OCI-LY1 (cell line): ENCODE results near the gene WNT7B.

Source experiments
- H2AFZ ChIP-seq: fragments of 200-600 bp; sonication (generic), shearing (Covaris generic); 2 replicates; pipeline ENCODE4 v1.6.0; 2014; ENCODE audit warnings: antibody characterized with exemption, mild to moderate bottlenecking, low read length
- H3F3A ChIP-seq: fragments of 200-600 bp; sonication (generic), shearing (Covaris generic); 2 replicates; pipeline ENCODE4 v1.6.0; 2014; ENCODE audit warnings: mild to moderate bottlenecking, antibody characterized with exemption, low read length, moderate library complexity; ENCODE audit not compliant: insufficient read depth
- H3K27ac ChIP-seq: fragments of 200-600 bp; sonication (generic); 2 replicates; pipeline ENCODE4 v1.5.1; 2014; ENCODE audit warnings: low read length, mixed run types, mild to moderate bottlenecking, low read depth; ENCODE audit not compliant: poor library complexity, severe bottlenecking
- H3K27me3 ChIP-seq: fragments of 200-600 bp; sonication (generic); 2 replicates; pipeline ENCODE4 v1.6.0; 2014; ENCODE audit warnings: antibody characterized with exemption, mild to moderate bottlenecking, low read length, moderate library complexity; ENCODE audit not compliant: insufficient read depth
- H3K36me3 ChIP-seq: fragments of 200-600 bp; sonication (generic); 2 replicates; pipeline ENCODE4 v1.6.1; 2014; ENCODE audit warnings: mild to moderate bottlenecking, antibody characterized with exemption, low read length, moderate library complexity, mixed read lengths; ENCODE audit not compliant: insufficient read depth
- H3K4me1 ChIP-seq: fragments of 200-600 bp; sonication (generic); 2 replicates; pipeline ENCODE4 v1.5.1; 2014; ENCODE audit warnings: mild to moderate bottlenecking, low read length, moderate library complexity; ENCODE audit not compliant: insufficient read depth, severe bottlenecking
- H3K4me2 ChIP-seq: fragments of 200-600 bp; sonication (generic), shearing (Covaris generic); 2 replicates; pipeline ENCODE4 v1.6.1; 2014; ENCODE audit warnings: low read length
- H3K4me3 ChIP-seq: fragments of 200-600 bp; sonication (generic); 2 replicates; pipeline ENCODE4 v1.5.1; 2014; ENCODE audit warnings: low read length, low read depth, mild to moderate bottlenecking, mixed read lengths; ENCODE audit not compliant: poor library complexity, severe bottlenecking
- H3K79me2 ChIP-seq: fragments of 200-600 bp; shearing (Covaris generic); 2 replicates; pipeline ENCODE4 v1.6.1; 2016; ENCODE audit warnings: mixed run types, low read length, mixed read lengths; ENCODE audit not compliant: insufficient read depth
- H3K9ac ChIP-seq: fragments of 200-600 bp; sonication (generic), shearing (Covaris generic); 2 replicates; pipeline ENCODE4 v1.6.1; 2014; ENCODE audit warnings: mild to moderate bottlenecking, low read length, mixed read lengths
- H3K9me2 ChIP-seq: fragments of 200-600 bp; sonication (generic), shearing (Covaris generic); 2 replicates; pipeline ENCODE4 v1.6.1; 2014; ENCODE audit warnings: low read depth, mild to moderate bottlenecking, low read length, mixed read lengths
- H3K9me3 ChIP-seq: fragments of 200-600 bp; shearing (Covaris generic); 2 replicates; pipeline ENCODE4 v1.6.1; 2014; ENCODE audit warnings: low read length, mixed read lengths
- H4K20me1 ChIP-seq: fragments of 200-600 bp; sonication (generic), shearing (Covaris generic); 2 replicates; pipeline ENCODE4 v1.6.0; 2016; ENCODE audit warnings: mild to moderate bottlenecking, low read length; ENCODE audit not compliant: insufficient read depth
- EZH2 ChIP-seq: fragments of 200-600 bp; sonication (generic), shearing (Covaris generic); IDR thresholded peaks from 2 replicates; pipeline ENCODE4 v1.8.0; 2017; ENCODE audit warnings: borderline replicate concordance, mixed run types, mild to moderate bottlenecking, antibody characterized with exemption, low read length, moderate library complexity, mixed read lengths
- TF ChIP-seq, protein P1 (sequence below): fragments of 200-600 bp; sonication (generic), shearing (Covaris generic); IDR thresholded peaks from 2 replicates; pipeline ENCODE4 v1.5.1; 2017; ENCODE audit warnings: mild to moderate bottlenecking, antibody characterized with exemption, low read length, moderate library complexity, mixed read lengths

WNT7B gene

DNA sequence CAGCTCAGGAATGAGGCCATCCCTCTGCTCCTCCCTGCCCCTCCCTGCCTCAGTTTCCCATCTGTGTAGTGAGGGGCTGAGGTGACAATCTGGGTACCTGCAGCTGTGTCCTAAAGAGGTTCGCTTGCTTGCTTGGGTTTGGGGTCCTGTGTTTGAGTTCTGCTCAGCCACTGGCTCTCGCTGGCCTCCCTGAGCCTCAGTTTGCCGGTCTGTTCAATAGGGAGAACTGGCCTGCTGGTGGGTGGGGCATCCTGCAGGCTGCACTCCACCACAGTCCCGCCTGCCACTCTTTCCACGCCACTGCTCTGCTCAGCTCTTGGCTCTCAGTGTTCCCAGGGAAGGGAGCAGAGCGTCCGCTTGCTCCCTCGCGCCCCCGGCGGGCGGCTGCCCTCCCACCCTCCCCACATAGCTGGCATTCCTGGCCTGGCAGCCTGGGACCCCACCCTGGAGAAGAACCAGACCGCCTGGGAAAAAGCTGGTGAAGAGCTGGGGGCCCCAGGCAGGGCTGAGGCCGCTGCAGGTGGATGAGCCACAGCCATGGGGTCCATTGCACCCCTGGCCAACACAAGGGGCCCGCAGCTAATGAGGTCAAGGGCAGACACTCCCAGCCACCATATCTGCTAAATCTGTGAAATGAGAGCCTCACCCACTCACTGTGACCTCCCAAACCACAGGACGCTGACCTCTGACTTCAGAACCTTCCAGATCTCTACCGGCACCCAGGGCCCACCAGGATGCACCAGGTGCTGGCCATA lies 15.1 kb downstream of the WNT7B start:
- peaks cover 12% of the 10 kb centered on the region; the same call in 1 of the 2 replicates for H3K27me3 ChIP-seq
- H3K9me3 ChIP-seq = no peaks in the 10 kb centered on the region
- H3F3A ChIP-seq = no peaks in the 10 kb centered on the region
- no peaks in the 10 kb centered on the region for H3K36me3 ChIP-seq
- no peaks in the 10 kb centered on the region for H4K20me1 ChIP-seq
- no peaks in the 10 kb centered on the region for H3K79me2 ChIP-seq
- H3K4me2 ChIP-seq = no peak overlapping the region
- no peak overlapping the region for H3K4me3 ChIP-seq
- H3K9ac ChIP-seq = no peak overlapping the region
- no peak overlapping the region for H2AFZ ChIP-seq
- no peaks in the 10 kb centered on the region for H3K9me2 ChIP-seq
- no peak for TF ChIP-seq EZH2
- TF ChIP-seq, protein P1, sequence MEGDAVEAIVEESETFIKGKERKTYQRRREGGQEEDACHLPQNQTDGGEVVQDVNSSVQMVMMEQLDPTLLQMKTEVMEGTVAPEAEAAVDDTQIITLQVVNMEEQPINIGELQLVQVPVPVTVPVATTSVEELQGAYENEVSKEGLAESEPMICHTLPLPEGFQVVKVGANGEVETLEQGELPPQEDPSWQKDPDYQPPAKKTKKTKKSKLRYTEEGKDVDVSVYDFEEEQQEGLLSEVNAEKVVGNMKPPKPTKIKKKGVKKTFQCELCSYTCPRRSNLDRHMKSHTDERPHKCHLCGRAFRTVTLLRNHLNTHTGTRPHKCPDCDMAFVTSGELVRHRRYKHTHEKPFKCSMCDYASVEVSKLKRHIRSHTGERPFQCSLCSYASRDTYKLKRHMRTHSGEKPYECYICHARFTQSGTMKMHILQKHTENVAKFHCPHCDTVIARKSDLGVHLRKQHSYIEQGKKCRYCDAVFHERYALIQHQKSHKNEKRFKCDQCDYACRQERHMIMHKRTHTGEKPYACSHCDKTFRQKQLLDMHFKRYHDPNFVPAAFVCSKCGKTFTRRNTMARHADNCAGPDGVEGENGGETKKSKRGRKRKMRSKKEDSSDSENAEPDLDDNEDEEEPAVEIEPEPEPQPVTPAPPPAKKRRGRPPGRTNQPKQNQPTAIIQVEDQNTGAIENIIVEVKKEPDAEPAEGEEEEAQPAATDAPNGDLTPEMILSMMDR = no peak
- no peaks in the 10 kb centered on the region for H3K4me1 ChIP-seq
- no peak overlapping the region for H3K27ac ChIP-seq

DNA sequence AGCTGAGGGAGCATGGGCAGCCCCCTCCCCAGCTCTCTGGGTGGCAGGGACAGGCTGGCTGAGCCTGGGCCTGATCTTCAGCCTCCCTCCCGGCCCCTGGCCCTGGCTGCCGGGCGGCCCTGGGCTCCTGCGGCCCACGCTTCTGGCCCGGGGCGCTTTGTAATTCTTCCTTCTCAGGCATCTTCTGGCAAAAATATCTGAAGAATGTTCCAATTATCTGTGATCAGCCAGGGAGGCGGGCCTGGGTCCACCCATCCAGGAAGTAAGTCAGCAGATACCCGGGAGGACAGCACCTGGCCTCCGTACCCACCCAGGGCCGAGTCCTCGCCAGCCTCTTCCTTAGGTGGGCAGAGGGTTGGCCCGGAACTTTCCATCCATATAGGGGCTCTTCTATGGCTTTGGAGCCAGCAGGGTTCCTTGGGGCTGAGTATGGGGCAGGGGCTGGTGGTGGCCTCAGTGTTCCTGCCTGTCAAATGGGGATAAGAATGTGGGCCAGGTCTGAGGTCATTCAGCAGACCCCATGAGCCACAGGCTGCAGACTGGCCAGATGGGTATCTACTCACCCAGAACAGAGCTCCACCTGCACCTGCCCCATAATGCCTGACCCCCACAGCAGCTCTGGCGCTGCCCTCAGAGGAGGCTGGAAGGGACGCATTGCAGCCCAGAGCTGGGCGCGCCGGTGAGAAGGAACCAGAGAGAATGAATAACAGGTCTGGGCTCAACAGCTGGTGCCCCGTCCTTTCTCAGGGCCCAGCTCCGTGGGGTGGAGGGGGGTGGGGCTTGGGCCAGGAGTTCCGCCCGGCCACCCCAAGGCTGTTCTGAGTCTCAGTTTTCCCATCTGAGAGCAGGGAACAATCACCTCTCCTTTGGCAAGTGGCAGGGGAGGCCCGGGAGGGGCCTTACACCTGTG lies 16.2 kb downstream of the WNT7B start:
- Histone ChIP-seq H2AFZ (no peak overlapping the region), H3K27ac (no peak overlapping the region), H3K9me2 (no peaks in the 10 kb centered on the region), H3F3A (no peaks in the 10 kb centered on the region), H3K4me1 (no peaks in the 10 kb centered on the region), H3K4me2 (no peak overlapping the region), H3K4me3 (no peak overlapping the region), H3K79me2 (no peaks in the 10 kb centered on the region), H3K9me3 (no peaks in the 10 kb centered on the region), H3K27me3 (peaks cover 12% of the 10 kb centered on the region; the same call in 1 of the 2 replicates), H4K20me1 (no peaks in the 10 kb centered on the region), H3K9ac (no peak overlapping the region), H3K36me3 (no peaks in the 10 kb centered on the region)
- TF ChIP-seq, protein P1 = no peak

DNA sequence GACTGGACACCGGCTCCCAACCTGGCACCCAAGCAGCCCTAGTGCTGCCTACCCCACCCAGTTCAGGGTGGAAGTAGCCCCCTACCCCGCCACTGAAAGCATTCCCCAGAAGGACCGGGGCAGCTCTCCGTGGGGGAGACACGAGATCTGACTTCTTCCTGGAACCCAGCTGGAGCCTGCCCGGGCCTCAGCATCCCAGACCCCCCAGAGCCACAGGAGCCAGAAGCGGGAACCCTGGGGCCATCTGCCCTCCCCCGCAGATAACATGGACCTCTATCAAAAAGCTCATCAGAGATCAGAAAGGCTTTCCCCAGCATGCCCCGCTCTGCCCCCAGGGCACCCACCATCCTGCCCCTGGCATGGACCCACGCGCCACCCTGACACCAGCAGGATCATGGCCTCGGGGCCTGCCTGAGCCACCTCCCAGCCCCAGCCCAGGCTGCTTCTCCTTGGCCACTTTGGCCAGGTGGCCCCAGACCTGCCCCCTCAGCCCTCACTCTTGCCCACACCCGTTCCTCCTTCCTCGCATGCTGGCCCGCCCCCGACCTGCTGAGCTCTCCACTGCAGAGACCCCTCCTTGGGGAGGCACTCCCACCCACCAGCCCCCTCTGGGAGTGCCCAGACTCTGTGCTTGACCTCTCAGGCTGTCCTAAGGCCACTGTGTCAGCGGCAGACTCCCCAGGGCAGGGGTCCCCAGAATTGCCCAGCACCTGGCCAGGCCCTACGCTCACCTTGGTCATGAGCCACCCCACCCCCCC lies 17.1 kb downstream of the WNT7B start:
- Histone ChIP-seq H3K9ac (no peak overlapping the region), H3K4me3 (no peak overlapping the region)
- TF ChIP-seq EZH2 = no peak
- TF ChIP-seq, protein P1 = no peak

More for the DNA sequence above, 17.1 kb downstream of the WNT7B start:
- no peaks in the 10 kb centered on the region for H3F3A ChIP-seq
- H3K4me2 ChIP-seq = no peak overlapping the region
- no peaks in the 10 kb centered on the region for H3K9me2 ChIP-seq
- H3K79me2 ChIP-seq = no peaks in the 10 kb centered on the region
- no peaks in the 10 kb centered on the region for H3K36me3 ChIP-seq
- peaks cover 12% of the 10 kb centered on the region; the same call in 1 of the 2 replicates for H3K27me3 ChIP-seq
- no peaks in the 10 kb centered on the region for H3K9me3 ChIP-seq
- H4K20me1 ChIP-seq = no peaks in the 10 kb centered on the region
- no peak overlapping the region for H2AFZ ChIP-seq
- H3K27ac ChIP-seq = no peak overlapping the region
- H3K4me1 ChIP-seq = no peaks in the 10 kb centered on the region
